AG04450 (cell line): Measurements from ENCODE around the gene BTBD10. TPM values are rescaled to one million over a fixed set of nuclear protein-coding genes. Genes with fewer than 3 reads are reported as not detected.

Experiments
- CTCF ChIA-PET: fragments of 300-600, 350-600 bp; formaldehyde crosslinking; extraction: SDS; loops from one replicate; lab custom pipeline; 2022; ENCODE audit warnings: antibody characterized with exemption, inconsistent platforms; lab: Charles Lee
- POLR2A ChIA-PET: fragments of 350-600 bp; formaldehyde crosslinking; extraction: SDS; loops from one replicate; lab custom pipeline; 2021; ENCODE audit warnings: antibody characterized with exemption, inconsistent platforms; lab: Yijun Ruan, JAX
- DNase-seq: peaks from one replicate; pipeline ENCODE4 v3.0.0-alpha.2; 2011; ENCODE audit warnings: low read depth, low spot score
- H3K27ac ChIP-seq: one replicate; pipeline ENCODE4 v1.5.1; 2012; ENCODE audit warnings: low read depth, low read length, control low read depth
- H3K27me3 ChIP-seq: one replicate; pipeline ENCODE4 v1.6.0; 2012; ENCODE audit warnings: low read length; ENCODE audit not compliant: control insufficient read depth, insufficient read depth
- H3K4me3 ChIP-seq: 2 replicates; pipeline ENCODE4 v1.5.1; 2011; ENCODE audit warnings: mild to moderate bottlenecking, low read depth, low read length, control low read depth
- H3K9me3 ChIP-seq: 2 replicates; pipeline ENCODE4 v1.5.1; 2012; ENCODE audit warnings: low read length; ENCODE audit not compliant: control insufficient read depth, insufficient read depth
- CTCF ChIP-seq: IDR thresholded peaks from 2 replicates; pipeline ENCODE4 v1.5.1; 2011; ENCODE audit warnings: low read depth, low read length, control low read depth, inconsistent platforms
- polyA plus RNA-seq: library from polyadenylated mRNA; depleted of rRNA; stranded (reverse); fragments of >200 nt; gene quantifications from 2 replicates; pipeline ENCODE4 v1.2.3, GENCODE V29; 2011

Gene BTBD10
- polyA plus RNA-seq, 1 experiment = 60.8 TPM

DNA sequence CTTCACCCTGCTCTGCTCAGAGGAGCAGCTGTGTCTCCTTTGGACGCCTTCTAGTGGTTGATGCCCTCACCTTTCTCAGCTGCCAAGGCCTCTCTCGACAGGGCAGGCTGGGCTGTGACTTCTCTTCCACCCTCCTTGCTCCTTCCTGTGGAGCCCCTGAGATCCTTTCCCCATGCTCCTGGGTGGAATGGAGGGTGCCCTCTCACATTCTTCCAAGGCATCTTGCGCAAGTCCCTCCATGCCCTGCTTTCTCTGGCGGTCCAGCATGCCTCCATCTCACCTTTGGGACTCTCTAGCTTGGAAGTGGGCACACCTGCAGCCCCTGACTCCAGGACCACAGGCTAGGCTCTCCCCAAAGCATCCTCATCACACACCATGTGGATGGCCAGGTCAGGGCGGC, 116.6 kb downstream of the BTBD10 start:
- ChIA-PET CTCF (interaction anchor here (1.0 to 6.4 kb wide), 3 partner anchors 12 to 383 kb away, joined by 4 to 148 read pairs (median 35); no protein-coding TSS in a partner anchor), POLR2A (no interaction called here)
- no peak overlapping the region for H3K4me3 ChIP-seq
- H3K27ac ChIP-seq = no peak overlapping the region
- H3K27me3 ChIP-seq = no peaks in the 10 kb centered on the region
- no peak for DNase-seq
- no peak for TF ChIP-seq CTCF
- no peaks in the 10 kb centered on the region for H3K9me3 ChIP-seq

DNA sequence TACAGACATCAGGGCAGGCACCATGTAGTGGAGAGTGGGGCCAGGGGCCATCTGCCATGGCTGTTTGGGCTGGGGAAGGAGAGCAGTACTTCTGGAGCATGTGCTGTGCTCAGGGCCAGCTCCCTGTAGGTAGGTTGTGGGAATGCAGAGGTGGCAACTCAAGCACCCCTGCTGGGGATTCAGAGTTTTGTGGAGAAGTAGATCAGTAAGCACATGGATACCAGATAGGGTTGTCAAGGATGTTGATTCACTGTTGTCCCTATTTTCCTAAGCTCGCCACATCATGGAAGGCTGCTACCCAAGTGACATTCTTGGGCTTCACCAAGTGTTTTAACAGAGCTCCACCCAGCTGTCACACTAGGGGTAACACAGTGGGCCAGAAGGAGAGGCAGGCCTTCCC, 118.2 kb downstream of the BTBD10 start:
- CTCF ChIA-PET = interaction anchor here (0.7 to 6.4 kb wide), 12 partner anchors 8 to 385 kb away, joined by 3 to 148 read pairs (median 6); no protein-coding TSS in a partner anchor
- DNase-seq = no peak
- no peaks in the 10 kb centered on the region for H3K27me3 ChIP-seq
- no peak overlapping the region for H3K27ac ChIP-seq
- POLR2A ChIA-PET = interaction anchor here (1.0 kb wide), 1 partner anchor 129 kb away, joined by 3 read pairs; no protein-coding TSS in a partner anchor
- TF ChIP-seq CTCF = no peak
- H3K9me3 ChIP-seq = no peaks in the 10 kb centered on the region
- H3K4me3 ChIP-seq = no peak overlapping the region

DNA sequence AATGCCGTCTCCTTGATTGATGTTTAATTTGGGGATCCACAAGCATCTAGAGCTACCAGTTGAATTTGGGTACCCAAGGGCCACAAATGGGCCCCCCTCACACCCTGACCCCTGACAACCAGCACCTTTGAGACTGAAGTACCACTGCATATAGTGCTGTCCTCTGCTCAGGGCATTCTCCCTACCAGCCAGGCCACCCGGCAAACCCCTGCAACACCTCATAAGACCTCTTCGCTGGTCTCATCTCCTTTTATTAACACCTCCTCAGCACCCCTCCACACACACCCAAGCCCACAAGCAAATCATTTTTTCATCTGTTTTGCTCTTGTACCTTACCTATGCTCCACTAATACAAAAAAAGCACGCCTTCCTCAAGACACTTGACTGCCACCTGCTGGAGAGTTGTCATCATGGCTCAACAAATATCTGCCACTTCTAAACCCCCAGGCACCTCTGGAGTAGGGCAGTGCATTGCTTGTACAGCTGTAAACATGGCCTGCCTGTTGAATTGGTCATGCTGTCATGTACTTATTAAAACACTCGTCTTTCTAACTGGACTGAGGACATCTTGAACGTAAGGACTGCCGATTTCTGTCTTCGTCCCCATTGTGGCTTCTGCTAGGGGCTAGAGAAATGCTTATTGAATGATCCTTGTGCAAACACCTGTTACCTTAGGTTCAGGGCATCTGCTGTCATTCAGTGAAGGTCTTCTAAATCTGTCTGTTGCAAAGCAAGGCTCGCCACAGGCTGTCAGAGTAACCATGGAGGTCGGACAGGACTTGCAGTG, 118.9 kb downstream of the BTBD10 start:
- CTCF ChIA-PET = interaction anchor here (0.7 to 6.4 kb wide), 24 partner anchors 8 to 384 kb away, joined by 3 to 148 read pairs (median 4); no protein-coding TSS in a partner anchor
- peak; percentile 47 for DNase-seq
- no peaks in the 10 kb centered on the region for H3K9me3 ChIP-seq
- H3K4me3 ChIP-seq = no peak overlapping the region
- no peaks in the 10 kb centered on the region for H3K27me3 ChIP-seq
- no peak overlapping the region for H3K27ac ChIP-seq
- POLR2A ChIA-PET = no interaction called here
- TF ChIP-seq CTCF = peak; percentile 88

- CTCF ChIA-PET = interaction anchor here (0.7 to 6.4 kb wide), 15 partner anchors 8 to 379 kb away, joined by 3 to 148 read pairs (median 4); no protein-coding TSS in a partner anchor
Measured at GRCh38 chr11:13343067-13343466, 120.0 kb downstream of the BTBD10 start.

More at GRCh38 chr11:13343067-13343466, 120.0 kb downstream of the BTBD10 start:
- Histone ChIP-seq H3K4me3 (no peak overlapping the region), H3K27me3 (no peaks in the 10 kb centered on the region), H3K9me3 (no peaks in the 10 kb centered on the region), H3K27ac (no peak overlapping the region)
- POLR2A ChIA-PET = no interaction called here
- DNase-seq = no peak
- no peak for TF ChIP-seq CTCF
